Ovary (tissue), 3 donors: ENCODE data around the gene SLC9A3.

ENCODE experiments used
- CTCF ChIP-seq, 3 donors: fragments of 450-650 bp in 2 of 3; fragments of 200-600 bp in 1 of 3; IDR thresholded peaks; one replicate each; pipeline versions ENCODE4 v1.5.1 to v1.8.0; 2016 to 2022; ENCODE audit warnings: antibody characterized with exemption in 3 of 3, mild to moderate bottlenecking in 1 of 3
- EP300 ChIP-seq: sonication (generic); formaldehyde crosslinking; IDR thresholded peaks from one replicate; pipeline ENCODE4 v1.6.1; 2017; ENCODE audit warnings: antibody characterized with exemption
- donor health status: DM: no; HTN: no; CAD: no.

GRCh38 chr5:516980-517379, 7.3 kb downstream of the SLC9A3 start:
- TF ChIP-seq CTCF (IDR thresholded peaks at IDR 0.05), result no peak
- no peak for TF ChIP-seq EP300
